HG03095 (cell line): ENCODE measurements around the gene KCNIP3.

ENCODE experiments used
- ATAC-seq: cut with Tn5 transposase; IDR thresholded peaks from one replicate; pipeline ENCODE4 v1.9.1; 2021; ENCODE audit warnings: moderate library complexity; ENCODE audit not compliant: unreplicated experiment

KCNIP3 gene

DNA sequence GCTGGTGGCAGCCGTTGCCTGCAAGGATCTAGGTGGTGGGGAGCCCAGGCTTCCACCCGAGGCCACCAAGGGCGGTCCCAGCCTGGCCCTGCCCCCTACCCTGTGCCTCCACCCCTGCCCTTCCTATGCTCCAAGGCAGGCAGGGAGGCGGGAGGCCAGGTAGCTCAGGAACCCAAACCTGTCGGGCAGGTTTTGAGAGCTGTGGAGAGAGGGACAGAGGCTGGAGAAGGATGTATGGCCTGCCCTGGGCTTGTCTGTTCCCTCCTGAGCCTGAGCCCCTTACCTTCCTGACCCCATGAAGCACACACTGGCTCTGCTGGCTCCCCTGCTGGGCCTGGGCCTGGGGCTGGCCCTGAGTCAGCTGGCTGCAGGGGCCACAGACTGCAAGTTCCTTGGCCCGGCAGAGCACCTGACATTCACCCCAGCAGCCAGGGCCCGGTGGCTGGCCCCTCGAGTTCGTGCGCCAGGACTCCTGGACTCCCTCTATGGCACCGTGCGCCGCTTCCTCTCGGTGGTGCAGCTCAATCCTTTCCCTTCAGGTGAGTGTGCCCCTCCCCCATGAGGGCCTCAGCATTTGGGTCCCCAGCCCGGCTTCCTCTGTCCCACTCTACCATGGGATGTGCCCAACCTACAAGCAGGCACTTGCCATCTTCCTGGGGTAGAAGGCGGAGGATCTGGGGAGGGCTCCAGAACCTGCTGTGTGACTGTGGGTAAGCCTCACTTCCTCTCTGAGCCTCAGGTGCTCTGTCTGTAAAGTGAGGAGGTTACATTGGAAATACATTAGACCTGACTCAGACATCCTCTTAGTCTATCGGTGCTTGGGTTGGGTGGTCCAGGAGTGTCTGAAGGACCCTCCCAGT lies 22.6 kb upstream of the KCNIP3 start, which contains the start of gene PROM2:
Gene PROM2 (plus strand): TSS at position 159 of the 860 bp plus-strand sequence. CDS start 137 bp downstream, at position 296.
- ATAC-seq = no peak

DNA sequence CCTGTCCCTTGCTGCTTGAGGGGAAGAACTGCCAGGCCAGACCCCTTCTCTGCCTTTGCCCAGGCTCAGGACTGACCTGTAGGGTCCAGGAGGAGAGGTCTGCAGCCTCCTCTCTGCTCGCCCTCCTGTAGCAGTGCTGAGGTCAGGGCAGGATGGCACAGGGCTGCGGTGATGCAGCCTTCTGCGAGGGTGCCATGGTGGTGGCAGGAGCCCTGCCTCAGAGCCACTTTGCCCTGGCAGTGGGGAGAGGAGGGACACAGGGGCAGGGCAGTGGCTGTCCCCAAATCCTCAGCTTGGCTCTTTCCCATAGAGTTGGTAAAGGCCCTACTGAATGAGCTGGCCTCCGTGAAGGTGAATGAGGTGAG lies 22.0 kb upstream of the KCNIP3 start:
- no peak for ATAC-seq

- ATAC-seq = no peak
These were observed 21.4 kb upstream of the KCNIP3 start for GRCh38 chr2:95275601-95276243.

DNA sequence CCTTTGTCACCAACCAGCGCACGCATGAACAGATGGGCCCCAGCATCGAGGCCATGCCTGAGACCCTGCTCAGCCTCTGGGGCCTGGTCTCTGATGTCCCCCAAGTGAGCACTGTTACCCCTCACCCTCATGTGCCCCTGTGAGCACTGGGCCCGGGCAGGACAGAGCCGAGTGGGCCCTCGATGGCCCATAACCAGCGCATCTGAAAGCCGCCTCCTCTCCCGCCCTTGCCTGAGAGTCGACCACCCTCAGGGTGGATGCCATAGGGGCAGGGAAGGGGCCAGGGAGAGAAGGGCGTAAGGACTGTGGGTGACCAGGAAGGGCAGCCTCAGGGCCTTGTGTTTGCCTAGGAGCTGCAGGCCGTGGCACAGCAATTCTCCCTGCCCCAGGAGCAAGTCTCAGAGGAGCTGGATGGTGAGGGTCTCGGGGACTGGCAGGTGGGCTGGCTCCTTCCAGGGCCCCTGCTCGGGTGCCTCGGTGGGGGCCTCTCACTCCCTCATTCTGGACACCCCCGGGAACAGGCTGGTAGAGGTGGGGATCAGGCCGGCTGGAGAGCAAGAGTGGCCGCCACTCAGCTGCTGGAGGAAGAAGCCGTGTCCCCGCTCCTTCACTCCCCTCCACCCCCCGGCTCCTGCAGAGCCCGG lies 20.8 kb upstream of the KCNIP3 start:
- no peak for ATAC-seq

- ATAC-seq = no peak
These were observed 20.3 kb upstream of the KCNIP3 start for GRCh38 chr2:95276888-95277245.

GRCh38 chr2:95277246-95277906 lies 19.8 kb upstream of the KCNIP3 start:
- no peak for ATAC-seq

DNA sequence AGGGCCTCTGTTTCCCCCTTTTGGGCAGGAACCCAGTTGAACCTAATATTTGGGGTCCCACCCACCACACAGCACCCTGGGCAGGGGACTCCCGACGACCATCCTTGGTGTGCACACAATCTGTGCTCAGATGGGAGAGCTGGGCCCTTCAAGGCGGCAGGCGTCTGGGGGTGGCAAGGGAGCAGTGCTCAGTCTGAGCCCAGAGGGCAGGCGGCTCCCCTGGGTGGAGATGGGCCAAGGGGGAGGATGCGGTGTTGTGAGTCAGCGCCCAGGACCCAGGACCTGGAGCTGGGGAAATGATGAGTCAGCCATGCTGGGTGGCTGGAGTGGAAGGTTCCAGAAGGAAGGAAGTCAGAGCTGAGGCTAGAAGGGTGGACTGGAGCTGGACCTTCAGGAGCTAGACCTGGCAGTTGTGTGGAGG lies 19.1 kb upstream of the KCNIP3 start:
- no peak for ATAC-seq

DNA sequence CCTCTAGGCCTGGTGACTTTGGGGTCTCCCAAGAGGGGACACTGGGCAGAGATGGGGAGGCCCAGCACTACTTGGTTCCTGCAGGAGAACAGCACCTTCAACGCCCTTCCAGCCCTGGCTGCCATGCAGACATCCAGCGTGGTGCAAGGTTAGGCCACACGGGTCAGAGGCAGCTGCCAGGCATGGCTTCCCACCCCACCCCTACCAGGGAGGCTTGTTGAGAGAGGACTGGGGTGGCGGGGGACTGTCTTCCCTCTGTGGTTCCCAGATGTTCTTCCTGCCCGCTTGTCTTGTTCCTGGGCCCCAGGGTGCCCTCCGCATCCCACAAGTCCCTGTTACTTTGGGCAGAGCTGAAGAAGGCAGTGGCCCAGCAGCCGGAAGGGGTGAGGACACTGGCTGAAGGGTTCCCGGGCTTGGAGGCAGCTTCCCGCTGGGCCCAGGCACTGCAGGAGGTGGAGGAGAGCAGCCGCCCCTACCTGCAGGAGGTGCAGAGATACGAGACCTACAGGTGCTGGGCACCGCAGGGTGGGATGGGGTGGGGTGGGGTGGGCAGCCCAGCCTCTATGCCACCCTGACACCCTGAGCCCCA lies 18.4 kb upstream of the KCNIP3 start:
- ATAC-seq = no peak

DNA sequence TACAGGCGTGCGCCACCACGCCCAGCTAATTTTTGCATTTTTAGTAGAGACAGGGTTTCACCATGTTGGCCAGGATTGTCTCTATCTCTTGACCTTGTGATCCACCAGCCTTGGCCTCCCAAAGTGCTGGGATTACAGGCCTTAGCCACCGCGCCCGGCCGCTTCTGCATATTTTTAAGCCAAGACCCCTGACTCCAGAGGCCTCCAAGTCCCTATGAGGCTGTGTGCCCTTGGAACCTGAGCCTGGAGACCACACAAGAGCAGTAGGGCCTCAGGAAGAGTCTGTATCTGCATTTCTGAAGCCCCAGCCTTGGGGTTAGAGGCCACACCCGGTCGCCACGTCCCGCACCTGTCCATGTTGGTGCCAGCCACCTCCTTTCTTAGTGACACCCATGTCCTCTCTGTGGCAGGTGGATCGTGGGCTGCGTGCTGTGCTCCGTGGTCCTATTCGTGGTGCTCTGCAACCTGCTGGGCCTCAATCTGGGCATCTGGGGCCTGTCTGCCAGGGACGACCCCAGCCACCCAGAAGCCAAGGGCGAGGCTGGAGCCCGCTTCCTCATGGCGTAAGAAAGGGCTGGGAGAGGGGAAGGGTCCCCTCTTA lies 17.6 kb upstream of the KCNIP3 start:
- no peak for ATAC-seq

DNA sequence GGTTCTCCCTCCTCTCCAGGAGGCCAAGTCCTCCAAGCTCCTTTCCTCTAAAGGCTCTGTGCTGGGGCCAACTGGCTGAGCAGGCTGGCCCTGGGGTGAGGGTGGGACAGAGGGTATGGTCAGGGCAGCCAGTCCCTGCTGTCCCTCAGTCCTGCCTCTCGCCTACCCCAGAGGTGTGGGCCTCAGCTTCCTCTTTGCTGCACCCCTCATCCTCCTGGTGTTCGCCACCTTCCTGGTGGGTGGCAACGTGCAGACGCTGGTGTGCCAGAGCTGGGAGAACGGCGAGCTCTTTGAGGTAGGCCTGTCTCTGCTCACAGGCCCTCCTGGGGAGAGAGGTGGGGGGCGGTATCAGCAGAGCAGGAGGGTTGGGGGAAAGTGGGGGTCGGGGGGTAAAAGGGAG lies 16.1 kb upstream of the KCNIP3 start:
- ATAC-seq = no peak

- ATAC-seq = no peak
These were observed 15.4 kb upstream of the KCNIP3 start for GRCh38 chr2:95281786-95282185.

- no peak for ATAC-seq
These were observed 14.7 kb upstream of the KCNIP3 start for GRCh38 chr2:95282458-95282857.

GRCh38 chr2:95283562-95283961 lies 13.6 kb upstream of the KCNIP3 start:
- no peak for ATAC-seq

DNA sequence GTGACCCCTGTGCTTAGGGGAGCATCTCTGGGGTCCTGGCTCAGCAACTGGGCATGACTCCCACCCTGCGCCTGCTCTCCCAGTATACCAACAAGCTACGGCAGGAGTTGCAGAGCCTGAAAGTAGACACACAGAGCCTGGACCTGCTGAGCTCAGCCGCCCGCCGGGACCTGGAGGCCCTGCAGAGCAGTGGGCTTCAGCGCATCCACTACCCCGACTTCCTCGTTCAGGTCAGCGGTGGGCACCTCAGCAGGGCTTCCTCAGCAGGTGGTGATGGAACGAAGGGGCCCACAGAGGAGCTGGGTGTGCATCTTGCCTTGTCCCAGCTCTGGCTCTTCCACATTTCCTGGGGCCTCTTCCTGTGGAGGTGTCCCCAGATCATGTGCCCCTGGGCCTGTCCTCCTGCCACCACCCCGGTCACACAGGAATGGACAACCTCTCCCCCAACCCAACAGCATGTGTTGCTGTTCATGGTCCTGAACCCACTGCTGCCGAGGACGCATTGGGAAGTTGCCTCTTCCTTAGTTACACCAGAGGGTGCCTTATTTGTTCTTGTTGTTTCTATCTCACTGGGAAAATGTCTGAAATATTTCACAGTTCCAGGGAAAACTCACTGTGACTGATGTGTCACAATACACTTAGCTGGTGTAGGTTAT lies 12.1 kb upstream of the KCNIP3 start:
- no peak for ATAC-seq

DNA sequence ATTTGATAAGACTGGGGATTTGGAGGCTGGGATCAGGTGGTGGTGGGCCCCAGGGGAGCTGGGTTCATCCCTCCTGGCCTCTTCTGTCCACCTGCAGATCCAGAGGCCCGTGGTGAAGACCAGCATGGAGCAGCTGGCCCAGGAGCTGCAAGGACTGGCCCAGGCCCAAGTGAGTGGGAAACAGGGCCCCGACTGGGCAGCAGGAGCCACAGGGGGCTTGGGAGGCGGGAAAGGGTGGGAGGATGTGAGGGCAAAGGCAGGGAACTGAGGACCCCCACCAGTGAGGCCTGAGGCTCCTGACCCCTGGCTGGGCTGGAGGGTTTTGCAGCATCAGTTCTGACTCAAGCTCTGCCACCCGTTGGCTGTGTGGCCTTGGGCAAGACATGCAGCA lies 11.6 kb upstream of the KCNIP3 start:
- ATAC-seq = no peak

- no peak for ATAC-seq
These were observed 9.8 kb upstream of the KCNIP3 start for GRCh38 chr2:95287336-95287735.

DNA sequence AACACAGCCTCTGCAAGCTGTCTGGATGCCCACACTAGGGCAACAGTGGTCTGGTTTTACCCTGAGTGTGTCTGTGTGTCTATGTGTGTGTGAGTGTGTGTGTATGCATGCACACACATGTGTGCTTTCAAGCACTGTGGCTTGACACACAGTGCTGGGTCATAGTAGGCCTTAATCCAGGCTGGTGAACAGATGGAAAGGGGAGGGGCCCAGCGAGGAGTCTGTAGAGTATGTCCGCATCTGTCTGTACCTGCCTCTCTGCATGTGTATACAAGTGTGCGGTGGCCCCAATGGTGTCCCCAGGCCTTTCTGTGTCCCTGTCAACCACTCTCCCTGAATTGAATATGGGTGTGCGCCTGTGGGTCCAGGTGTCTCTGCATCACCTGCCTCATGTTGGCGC lies 9.3 kb upstream of the KCNIP3 start:
- ATAC-seq = no peak

DNA sequence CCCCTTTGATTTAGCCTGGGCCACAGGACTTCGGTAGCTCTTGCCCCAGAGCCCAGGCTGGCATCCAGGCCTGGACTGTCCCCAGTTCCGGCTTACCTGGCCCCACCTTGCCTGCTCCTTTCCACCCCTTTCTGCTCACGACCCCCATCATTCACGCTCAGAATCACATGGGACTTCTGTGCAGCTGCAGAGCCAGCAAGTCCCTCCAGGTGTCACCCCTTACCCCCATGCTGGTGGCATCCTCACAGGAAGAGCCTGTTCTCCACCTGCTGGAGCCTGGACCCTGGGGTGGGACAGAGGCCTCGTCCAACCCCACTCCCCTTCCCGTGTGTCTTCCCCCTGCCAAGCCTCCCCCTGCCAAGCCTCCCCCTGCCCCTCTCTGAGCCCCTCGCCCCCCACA lies 7.9 kb upstream of the KCNIP3 start:
- no peak for ATAC-seq

- no peak for ATAC-seq
These were observed 5.9 kb upstream of the KCNIP3 start for GRCh38 chr2:95291222-95291621.

- no peak for ATAC-seq
These were observed 4.4 kb upstream of the KCNIP3 start for GRCh38 chr2:95292623-95293260.
